ENCODE measurements around the gene SERGEF.
A peak's percentile ranks its signal among the peaks of the same experiment; 100 is the strongest.

SERGEF gene

DNA sequence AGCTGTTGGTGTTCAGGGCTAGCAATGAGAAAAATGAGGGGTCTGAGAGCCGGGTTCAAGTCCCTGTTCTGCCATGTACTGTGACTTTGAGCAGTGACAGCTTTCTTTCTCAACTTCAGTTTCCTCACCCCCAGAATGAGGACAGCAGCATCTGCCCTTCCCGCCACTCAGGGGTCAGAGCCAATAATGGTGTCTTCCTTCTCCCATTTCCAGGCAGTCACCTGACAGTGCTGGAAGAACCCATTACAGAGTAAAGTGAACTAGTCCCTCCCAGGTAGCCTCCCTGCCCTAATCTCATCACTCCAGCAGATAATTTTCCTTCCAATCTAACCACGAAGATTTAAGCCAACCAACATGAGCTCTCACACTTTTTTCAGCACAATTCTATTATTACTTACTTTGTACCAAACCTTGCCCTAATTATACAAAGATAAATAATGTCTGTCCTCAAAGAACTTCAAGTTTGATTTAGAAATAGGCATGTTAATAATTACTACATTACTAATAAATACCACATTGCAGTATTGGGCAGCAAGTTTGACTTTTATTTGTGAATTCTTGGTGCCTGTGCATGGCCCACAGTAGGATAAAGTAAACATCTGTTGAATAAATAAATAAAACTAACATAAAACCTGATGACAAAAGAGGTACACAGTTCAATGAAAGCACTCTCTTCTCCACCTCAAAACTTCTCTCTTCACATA, 61.0 kb downstream of the SERGEF start:
- no peak for DNase-seq (ENCODE audit: low read depth)

DNA sequence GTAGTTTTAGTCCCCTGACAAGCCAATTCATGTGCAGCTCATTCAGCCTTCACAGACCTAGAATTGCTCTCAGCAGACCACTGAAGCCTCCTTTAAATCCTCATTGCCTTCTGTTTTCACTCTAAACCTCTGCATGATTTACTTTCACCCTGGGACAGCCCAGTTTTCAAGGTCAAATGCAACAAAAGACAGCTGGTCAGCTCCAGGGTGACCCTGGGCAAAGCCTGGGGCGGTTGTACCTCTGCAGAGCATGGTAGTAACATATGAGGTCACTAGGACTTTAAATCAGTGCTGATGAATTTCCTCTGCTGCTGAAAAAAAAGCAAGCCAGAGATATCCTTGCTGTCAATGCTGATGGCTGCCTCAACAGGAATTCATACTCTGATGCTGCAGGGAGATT, 62.2 kb downstream of the SERGEF start:
- DNase-seq (ENCODE audit: low read depth), result no peak

DNA sequence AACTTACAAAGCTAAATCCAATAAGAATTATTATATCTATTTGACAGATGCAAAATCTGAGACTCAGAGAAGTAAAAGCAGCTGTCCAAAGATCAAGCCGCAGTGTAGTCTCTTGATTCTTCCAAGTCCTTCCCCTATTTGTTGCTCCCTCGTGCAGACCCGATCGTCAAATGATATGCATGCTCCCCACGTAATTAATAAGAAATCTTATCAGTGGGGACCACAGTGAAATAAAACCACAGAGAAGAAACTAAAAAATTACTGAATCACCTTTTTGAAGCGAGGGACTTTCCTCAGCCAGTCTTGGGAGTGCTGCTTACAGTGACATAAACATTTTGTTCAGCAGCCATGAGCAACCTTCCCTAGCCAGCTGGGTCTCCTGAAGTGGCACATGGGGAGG, 64.6 kb downstream of the SERGEF start:
- DNase-seq (ENCODE audit: low read depth), result no peak

DNA sequence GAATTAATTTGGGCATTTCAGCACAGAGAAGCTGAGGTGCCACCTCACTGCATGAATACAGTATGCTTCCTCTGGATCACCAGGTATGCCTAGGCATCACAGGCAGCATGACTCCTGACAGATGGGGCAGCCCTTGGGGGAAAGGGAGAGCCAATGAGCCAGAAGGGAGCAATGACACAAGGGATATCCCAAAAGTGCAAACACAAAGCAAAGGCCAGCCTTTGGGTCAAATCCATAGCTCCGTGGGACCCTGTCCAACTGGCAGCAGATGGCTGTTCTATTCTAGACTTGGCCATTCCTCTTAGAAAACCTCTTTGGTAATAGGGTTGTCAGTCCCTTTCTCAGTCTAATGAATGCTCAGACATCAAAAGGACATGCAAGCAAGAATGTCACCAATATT, 73.3 kb downstream of the SERGEF start:
- no peak for DNase-seq (ENCODE audit: low read depth)

DNA sequence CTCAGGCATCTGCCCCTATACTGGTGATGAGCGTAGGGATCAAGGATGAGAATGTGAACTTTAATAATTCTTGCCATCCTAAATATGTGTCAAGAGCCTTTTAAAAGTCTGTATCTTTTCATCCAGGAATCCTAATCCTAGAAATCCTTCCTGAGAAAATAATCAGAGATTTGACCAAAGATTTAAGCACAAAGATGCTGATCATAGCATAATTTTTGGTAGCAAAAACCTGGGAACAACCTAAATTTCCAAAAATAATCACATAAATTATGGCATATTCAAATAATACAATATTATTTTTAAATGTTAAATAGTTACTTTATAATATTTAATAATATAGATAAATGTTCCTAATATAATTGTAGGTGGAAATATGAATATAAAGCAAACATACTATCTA, 76.1 kb downstream of the SERGEF start:
- DNase-seq (ENCODE audit: low read depth), result no peak

DNA sequence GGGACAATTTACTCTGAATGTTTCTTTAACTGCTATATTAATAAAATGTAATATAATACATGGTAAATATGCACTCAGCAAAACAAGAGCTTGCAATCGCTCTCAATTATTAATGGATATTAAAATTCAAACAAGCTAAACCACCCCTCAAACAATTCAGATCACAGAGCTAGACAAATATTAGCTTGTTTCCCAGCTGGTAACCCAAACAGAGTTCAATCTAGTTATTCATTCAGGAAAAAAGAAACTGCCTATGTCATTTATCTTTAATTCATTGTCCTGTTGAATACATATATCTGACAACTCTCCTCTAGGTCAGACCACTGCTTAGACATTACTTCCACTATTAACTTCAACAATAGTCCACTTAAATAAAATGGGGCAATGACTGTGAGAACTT, 78.7 kb downstream of the SERGEF start:
- DNase-seq (ENCODE audit: low read depth), result no peak

DNA sequence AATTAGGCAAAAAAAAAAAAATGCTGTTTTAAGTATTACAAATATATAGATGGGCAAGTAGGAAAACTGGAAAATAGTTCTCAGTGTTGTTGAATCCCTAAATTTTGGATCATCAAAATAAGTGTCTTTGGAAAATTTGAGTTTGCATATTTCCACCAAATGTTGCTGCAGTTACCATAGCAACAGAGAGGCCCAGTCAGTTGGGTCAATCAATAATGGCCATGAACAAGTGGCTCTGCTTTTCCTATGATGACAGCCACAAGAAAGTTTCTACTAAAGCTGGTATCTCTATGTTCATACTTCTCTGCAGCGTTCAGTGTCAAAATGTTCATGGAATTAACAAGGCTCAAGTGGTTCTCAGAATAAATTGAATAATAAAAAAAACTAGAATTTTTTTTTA, 79.1 kb downstream of the SERGEF start:
- no peak for DNase-seq (ENCODE audit: low read depth)

DNA sequence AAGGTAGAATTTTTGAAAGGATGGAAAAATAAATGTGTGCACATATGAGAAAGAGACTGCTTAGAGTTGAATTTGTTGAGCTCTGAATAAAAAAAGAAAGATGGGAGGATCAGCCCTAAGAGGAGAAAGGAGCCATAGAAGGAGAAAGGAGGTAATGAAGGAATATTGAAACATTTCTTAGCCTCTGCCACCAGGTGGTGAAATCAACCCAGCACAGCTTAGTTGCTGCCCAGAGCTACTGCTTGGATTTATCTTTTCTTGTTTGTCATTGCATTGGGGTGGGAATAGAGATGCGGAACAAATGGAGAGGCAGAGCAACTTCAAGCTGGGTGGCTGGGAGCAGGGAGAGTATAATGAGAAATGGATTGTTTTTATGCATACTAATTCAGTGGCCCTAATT, 80.4 kb downstream of the SERGEF start:
- DNase-seq (ENCODE audit: low read depth), result no peak

DNA sequence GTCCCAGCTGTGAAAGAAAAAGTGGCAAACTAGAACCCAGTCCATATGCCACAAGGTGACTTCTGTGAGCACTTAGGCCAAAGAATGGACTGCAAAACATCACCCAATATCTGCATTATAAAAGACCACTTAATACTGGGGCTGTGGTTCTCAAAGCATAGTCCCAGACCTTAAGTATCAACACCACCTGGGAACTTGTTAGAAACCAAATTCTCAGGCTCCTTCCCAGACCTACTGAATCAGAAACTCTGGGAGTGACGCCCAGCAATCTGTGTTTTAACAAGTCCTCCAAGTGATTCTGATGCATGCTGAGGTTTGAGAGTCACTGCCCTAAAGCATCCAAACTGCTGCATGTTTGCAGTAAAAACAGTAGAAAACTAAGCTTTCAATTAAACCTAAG, 81.3 kb downstream of the SERGEF start:
- no peak for DNase-seq (ENCODE audit: low read depth)

DNA sequence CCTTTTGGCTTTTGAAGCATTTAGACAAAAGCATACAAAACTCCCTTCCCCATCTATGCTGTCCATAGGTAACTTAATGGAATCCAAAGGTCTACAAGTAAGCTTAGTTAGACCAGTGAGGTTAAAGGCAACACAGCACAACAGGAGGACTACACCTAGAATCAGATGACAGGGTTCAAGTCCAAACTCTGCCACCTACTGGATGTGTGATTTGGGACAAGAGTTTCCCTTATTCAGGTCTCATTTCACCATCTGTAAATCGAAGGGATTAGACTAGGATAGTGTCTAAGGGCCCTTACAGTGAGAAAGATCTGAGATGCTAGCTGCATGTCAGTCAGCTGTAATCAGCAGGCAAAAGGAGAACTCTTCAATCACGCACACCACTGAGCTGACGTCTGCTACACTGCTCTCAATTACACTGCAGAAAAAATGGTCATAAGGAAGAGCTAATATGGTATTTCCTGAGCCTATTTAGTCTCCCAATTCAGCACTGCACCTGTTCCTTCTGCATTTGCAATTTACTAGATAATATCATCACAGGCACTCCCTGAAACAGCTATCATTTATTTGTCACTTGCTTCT, 82.2 kb downstream of the SERGEF start:
- no peak for DNase-seq (ENCODE audit: low read depth)

DNA sequence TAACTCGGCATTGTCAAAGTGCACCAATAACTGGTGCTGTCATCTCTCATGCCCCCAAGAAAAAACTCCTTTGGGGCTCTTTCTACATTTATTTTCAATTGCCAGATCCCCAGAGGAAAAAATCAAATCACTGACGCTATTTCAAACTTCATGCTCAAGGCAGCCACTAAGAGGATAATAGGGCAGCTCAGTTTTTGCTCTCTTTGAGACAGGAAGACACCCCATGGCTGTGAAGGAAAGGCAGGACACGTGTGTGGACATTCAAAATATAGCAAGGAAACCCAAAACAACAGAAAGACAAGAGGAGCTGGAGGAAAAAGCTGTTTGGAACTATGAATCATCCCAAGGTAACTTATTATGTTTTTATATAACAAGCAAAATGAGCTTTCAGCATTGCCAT, 83.7 kb downstream of the SERGEF start:
- DNase-seq (ENCODE audit: low read depth), result no peak

DNA sequence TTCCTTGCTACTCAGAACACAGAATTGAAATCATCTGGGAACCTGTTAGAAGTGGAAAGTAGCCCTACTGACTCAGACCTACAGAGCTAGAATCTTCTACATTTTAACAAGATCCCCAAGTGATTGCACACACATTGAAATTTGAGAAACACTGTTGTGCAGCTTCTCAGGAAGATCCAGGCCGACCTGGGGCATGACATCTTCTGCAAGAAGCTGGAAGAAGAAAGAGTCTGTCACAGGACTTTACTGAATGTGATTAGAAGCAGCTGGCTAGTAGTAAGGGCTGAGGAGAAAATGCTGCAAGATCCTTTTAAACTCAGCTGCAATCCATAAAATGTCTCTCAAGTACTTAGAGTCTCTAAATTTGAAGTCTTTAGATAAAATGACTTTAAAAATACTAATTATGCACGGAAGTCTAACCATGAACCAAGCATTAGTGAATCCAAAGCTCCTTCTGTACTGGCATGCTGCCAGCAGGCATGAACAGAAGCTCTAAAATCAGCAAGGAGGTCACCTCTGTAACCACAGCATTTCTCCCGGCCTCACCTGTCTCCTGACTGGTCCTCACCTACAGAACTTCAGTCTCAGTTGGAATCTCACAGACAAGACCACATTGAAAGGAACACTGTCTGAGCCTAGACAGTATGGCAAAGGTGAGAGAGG, 85.0 kb downstream of the SERGEF start:
- peak; percentile 59 for DNase-seq (ENCODE audit: low read depth)

DNA sequence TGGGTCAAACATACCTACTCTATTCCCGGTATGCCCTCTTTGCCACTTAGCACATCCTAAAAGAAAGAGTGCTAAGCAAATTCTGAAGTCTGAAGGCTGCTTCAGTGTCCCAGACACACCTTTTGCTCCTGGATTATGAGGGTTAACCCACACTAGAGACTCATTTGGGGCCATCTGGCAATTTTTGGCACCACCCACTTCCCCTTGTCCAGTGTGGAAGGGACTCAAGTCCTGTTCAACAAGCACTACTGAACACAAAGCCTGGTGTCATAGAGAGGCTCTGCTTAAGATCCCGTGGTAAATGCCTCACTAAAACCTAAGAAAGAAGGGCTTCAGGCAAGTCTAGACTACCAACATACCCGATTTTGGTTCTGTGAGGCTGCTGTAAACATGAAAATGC, 85.8 kb downstream of the SERGEF start:
- no peak for DNase-seq (ENCODE audit: low read depth)

DNA sequence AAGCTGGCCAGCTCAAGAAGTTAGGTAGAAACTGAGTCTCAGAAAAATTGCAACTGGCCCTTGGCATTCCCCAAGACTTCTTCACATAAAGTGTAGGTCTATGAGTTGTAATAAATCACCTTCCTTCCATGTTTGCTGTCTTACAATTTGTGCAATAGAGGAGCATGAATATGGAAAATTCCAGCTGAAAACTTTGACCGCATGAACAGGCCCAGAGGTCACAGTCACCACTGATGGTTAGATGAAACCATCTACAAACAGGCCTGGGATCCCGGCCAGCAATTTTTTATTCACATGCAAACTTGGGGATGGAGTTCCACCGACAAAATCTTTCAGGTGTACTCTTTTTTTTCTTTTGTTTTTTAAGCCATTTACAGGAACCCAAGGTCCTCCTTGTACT, 88.1 kb downstream of the SERGEF start:
- peak; percentile 15 for DNase-seq (ENCODE audit: low read depth)

DNA sequence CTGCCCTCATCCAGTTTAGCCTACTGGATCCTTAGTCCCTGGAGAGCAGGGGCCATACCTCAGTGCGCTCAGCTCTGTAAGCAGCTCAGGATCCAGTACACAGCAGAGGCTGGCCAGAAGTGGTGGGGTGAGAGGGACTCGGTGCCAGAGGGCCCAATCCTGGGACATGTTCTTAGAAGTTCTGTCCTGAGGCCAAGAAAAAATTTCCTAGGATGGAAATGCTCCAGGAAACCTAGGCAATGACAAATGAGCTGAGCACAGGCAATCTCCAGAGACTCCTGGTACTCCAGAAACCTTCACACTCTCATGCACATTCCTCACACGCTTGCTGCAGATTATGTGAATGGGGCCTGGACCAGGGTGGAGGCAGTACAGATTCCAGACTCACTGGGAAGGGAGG, 89.6 kb downstream of the SERGEF start:
- no peak for DNase-seq (ENCODE audit: low read depth)

DNA sequence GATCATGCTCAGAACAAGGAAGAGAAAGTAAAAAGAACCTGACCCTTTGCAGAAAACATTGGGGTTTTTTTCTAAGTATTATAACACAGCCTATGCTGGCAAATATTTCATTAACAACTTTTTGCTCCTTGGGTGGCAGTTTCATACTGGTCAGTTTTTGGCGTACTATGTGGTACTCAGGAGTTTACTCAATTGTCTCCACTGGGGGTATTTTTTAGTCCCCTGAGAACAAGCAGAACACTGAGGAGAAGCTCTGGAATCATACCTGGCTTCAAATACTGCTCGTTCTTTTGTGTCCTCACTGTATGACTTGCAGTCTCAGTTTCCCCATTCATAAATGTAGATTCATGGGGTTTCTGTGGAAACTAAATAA, 90.4 kb downstream of the SERGEF start:
- no peak for DNase-seq (ENCODE audit: low read depth)

DNA sequence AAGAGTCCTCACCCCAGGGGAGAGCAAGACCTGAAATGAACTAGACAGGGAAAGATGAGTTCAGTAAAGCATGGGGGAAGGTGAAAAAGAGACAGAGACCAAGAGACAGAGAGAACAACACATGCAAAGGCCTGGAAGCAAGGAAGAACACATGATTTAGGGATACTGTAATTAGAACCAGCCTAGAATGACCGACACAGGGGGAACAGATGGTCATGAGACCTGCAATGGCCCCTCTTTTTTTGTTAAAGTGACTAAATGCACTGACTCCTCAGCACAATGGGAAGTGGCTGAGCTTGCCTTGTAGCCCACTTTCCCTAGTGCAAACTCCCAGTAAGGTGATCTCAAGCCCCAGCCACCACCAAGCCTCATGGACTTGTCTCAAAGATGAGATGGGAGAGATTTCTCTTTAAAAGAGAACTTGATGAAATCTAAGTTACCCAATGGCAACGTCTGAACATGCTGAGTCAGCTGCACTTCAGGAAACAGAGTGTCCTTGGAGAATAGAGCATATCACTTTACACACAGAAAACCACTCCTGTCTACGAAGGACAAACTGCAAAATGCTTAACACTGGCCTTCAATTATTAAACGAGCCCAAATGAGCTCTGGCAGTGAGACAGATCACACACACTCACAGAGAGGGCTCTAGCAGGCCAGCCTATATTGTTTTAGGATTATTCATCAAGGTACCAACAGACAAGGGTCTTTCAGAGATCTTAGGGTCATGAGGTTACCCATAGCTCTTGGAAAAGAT, 91.0 kb downstream of the SERGEF start:
- peak; percentile 71 for DNase-seq (ENCODE audit: low read depth)

DNA sequence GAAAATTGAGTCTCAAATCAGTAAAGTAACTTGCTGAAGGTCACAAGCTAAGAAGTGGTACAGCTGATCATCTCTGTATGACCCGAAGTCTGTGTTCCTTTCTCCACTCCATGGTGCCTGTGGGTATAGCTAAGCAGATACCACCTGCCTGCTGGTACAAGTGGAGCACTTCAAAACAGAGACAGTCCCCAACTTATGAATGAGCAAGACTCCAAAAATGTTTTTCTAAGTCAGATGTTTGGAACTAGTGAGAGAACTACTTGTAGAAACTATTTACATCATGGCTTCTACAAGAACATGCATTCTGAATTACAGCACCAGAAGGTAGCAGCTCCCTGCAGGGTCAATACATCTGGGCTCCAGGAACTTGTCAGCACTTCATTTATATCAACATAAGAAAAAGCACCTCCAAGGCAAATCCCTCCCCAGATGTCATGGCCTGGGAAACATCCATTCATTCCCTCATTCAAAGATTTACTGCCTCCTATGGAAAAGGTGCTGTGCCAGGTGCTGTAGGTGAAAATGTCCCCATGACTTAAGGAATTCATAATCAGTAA, 94.7 kb downstream of the SERGEF start:
- no peak for DNase-seq (ENCODE audit: low read depth)

DNA sequence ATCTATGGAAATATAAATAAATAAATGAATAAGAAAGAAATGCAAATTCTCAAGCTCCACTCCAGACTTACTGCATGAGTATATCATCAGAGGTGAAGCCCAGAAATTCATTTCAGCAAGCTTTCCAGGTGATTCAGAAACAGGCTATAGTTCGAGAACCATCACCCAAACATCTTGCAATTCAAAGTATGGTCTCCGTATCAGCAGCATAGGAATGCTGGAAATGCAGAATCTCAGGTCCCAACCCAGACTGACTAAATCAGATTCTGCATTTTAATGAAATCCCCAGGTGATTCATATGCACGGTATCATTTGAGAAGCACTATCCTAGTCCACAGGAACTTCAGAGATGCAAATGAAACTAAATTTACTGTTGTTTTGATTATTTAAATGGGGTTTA, 95.3 kb downstream of the SERGEF start:
- no peak for DNase-seq (ENCODE audit: low read depth)

DNA sequence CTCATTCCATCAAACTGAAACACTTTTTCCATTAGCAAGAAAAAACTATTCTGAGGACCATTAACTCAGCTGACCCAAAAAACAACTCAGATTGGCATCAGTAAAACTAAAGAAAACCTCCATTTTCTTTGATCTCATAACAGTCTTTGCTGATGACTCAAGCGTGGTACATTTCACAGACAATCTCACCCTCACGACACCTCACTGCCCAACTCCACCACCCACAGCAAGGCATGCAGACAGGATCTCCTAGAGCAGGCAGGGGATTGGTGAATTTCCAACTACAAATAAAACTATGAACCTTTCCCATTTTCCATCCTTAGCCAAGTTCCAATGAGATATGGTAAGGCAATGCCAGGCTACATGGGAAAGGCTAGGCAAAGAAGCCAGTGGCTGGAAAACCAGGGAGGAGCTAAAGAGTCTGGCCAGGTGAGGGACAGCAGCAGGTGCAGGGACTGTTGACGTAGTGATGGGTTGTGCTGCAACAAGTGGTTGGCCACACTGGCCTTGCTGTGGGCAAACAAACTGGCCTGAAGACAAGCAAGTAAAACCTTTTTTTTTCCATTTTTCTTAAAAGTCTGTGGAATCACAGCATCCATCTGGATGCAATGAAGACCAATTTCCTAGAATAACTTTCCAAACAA, 97.2 kb downstream of the SERGEF start:
- no peak for DNase-seq (ENCODE audit: low read depth)

DNA sequence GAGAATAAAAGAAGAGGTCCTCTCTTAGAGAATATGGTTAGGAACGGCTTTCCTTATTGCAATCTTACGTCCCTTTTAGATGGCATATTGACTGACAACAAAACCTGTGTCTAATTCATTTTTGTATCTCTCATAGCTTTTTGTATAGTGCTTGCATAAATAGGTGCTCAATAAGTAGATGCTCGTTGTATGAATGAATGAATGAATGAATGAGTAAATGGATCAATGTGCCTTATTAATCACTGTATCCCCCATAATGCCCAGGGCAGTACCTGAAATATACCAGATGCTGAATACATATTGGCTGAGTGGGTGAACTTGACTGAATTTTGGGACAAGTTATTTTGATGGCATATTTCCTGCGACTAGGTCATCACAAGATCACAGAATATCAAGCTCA, 97.9 kb downstream of the SERGEF start:
- DNase-seq (ENCODE audit: low read depth), result no peak

DNA sequence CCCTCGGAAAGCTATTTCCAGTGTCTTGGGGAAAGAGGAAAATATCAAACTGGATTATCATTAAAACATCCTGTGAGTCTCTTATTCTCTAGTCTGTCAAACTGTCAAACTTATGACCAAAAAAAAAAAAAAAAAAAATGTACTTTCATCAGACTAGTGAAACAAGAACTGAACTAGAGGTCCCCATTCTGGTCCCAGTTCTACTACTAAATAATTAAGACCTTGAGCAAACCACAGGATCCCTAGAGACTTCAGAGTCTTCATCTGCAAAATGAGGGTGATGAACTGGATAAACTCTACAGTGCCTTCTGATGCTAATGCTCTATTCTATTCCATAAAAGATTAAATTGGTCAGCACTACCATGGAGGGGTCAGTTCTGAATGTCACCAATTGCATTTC, 105.8 kb downstream of the SERGEF start:
- DNase-seq (ENCODE audit: low read depth), result no peak
